IMR-90 (cell line): Measurements from ENCODE around the gene GCNT2.

ENCODE experiments used
- CEBPB ChIP-seq: IDR thresholded peaks from 2 replicates; pipeline ENCODE4 v1.6.1; 2012; ENCODE audit warnings: low read depth, low read length, improper control_type of control experiment
- CTCF ChIP-seq: conservative IDR thresholded peaks from 2 replicates; pipeline ENCODE4 v1.5.1; 2012; ENCODE audit warnings: mild to moderate bottlenecking, low read depth, low read length, improper control_type of control experiment
- FOS ChIP-seq: fragments of 150-350 bp; IDR thresholded peaks from 2 replicates; pipeline ENCODE4 v1.6.1; 2016; ENCODE audit warnings: low read depth, low read length
- MAFK ChIP-seq: IDR thresholded peaks from 2 replicates; pipeline ENCODE4 v1.6.1; 2012; ENCODE audit warnings: low read depth, low read length, improper control_type of control experiment
- MAZ ChIP-seq: IDR thresholded peaks from 2 replicates; pipeline ENCODE4 v1.6.1; 2012; ENCODE audit warnings: low read depth, mild to moderate bottlenecking, low read length, improper control_type of control experiment, moderate library complexity, borderline replicate concordance
- POLR2A ChIP-seq: IDR thresholded peaks from 2 replicates; pipeline ENCODE4 v1.6.1; 2012; ENCODE audit warnings: mild to moderate bottlenecking, low read depth, low read length
- RCOR1 ChIP-seq: IDR thresholded peaks from 2 replicates; pipeline ENCODE4 v1.6.1; 2012; ENCODE audit warnings: mild to moderate bottlenecking, low read length, improper control_type of control experiment; ENCODE audit not compliant: insufficient replicate concordance
- RFX5 ChIP-seq: IDR thresholded peaks from 2 replicates; pipeline ENCODE4 v1.8.0; 2012; ENCODE audit warnings: low read depth, mild to moderate bottlenecking, low read length, moderate library complexity
- USF2 ChIP-seq: fragments of 150-350 bp; IDR thresholded peaks from 2 replicates; pipeline ENCODE4 v1.6.1; 2017; ENCODE audit warnings: mild to moderate bottlenecking, antibody characterized with exemption, low read length, low read depth

GRCh38 chr6:10472634-10473033 lies 48.5 kb upstream of the GCNT2 start:
- TF ChIP-seq USF2 (no peak), CTCF (no peak), POLR2A (no peak), RFX5 (no peak), FOS (no peak), MAFK (no peak), CEBPB (no peak), MAZ (no peak), RCOR1 (no peak)
